Measurements from ENCODE around the gene FAM98A. TPM values are rescaled to one million over a fixed set of nuclear protein-coding genes. Genes with fewer than 3 reads are reported as not detected.
A peak's percentile ranks its signal among the peaks of the same experiment; 100 is the strongest.

The FAM98A gene
- 22.4 and 30.1 TPM in 2 replicates for total RNA-seq (2014; rRNA removed)
- percentile 89 among the genes with signal in this experiment for Bru-seq, nascent RNA
- BruChase-seq, experiment 1, labeled RNA remaining after a 6-hour chase = percentile 95 among the genes with signal in this experiment
- BruChase-seq, experiment 2, labeled RNA remaining after a 2-hour chase = percentile 94 among the genes with signal in this experiment
- long read RNA-seq, transcript FAM98A-201 (8 exons, 2,816 nt) = major isoform, 33 of 46 reads
- long read RNA-seq, partial matches to known transcripts = 6 of 46 reads
- long read RNA-seq, other reads (novel, unspliced or antisense) = 6 of 46 reads

GRCh38 chr2:33599175-33599942, at the start of gene FAM98A:
Gene FAM98A, minus strand, starts transcription at chr2:33599299. Its CDS starts 78 bp downstream, at chr2:33599221.
- peaks cover 11% of the 10 kb centered on the region; the same call in 1 of the 2 replicates for H4K20me1 ChIP-seq (ENCODE audit: low read length)
- peak within 1 kb of the TSS; percentile 97 for H3K4me2 ChIP-seq (ENCODE audit: low read length)
- H3K9me2 ChIP-seq (replicated peaks; ENCODE audit: low read length) = no peaks in the 10 kb centered on the region
- H2AFZ ChIP-seq (ENCODE audit: low read length) = peak within 1 kb of the TSS; percentile 96
- no peaks in the 10 kb centered on the region for H3F3A ChIP-seq (ENCODE audit: low read length, unreplicated experiment)
- POLR2A ChIA-PET (ENCODE audit: unreplicated experiment) = interaction anchor here (0.5 to 1.2 kb wide), 6 partner anchors 22 to 434 kb away, joined by 3 to 8 read pairs (median 4); no protein-coding TSS in a partner anchor
- H3K27ac ChIP-seq (ENCODE audit: low read length) = peak within 1 kb of the TSS; percentile 37
- H3K9ac ChIP-seq (ENCODE audit: low read length) = peak within 1 kb of the TSS; percentile 90
- peaks cover 16% of the 10 kb centered on the region for H3K4me1 ChIP-seq (ENCODE audit: insufficient read depth, low read length)
- peaks cover 44% of the 10 kb centered on the region for H3K79me2 ChIP-seq (ENCODE audit: low read length)
- peaks cover 8% of the 10 kb centered on the region; the same call in 1 of the 2 replicates for H3K36me3 ChIP-seq (ENCODE audit: low read depth, low read length)
- TF ChIP-seq EZH2 (IDR thresholded peaks at IDR 0.05; ENCODE audit: low read length, unreplicated experiment) = no peak
- no peak; the same call in 1 of the 2 replicates for TF ChIP-seq CTCF (conservative IDR thresholded peaks at IDR 0.05; ENCODE audit: low read depth, low read length)
- TF ChIP-seq EZH2phosphoT487 (IDR thresholded peaks at IDR 0.05; ENCODE audit: borderline replicate concordance, low read length) = no peak
- no peaks in the 10 kb centered on the region for H3K9me3 ChIP-seq (ENCODE audit: low read length)
- peak within 1 kb of the TSS; percentile 93 for H3K4me3 ChIP-seq (ENCODE audit: low read length)
- DNase-seq (peak; percentile 99), ATAC-seq (peak; percentile 93)
- CTCF ChIA-PET = interaction anchor here (1.4 kb wide), 1 partner anchor 16 kb away, joined by 6 read pairs; no protein-coding TSS in a partner anchor
- H3K27me3 ChIP-seq (ENCODE audit: low read length) = no peaks in the 10 kb centered on the region
- TSS peak; percentile 90 for BruUV-seq (replicated peaks)
- intact Hi-C loops (cut with micrococcal nuclease) = loop anchor here (2.0 to 10.0 kb wide), 2 partner anchors 309 to 325 kb away; no protein-coding TSS in a partner anchor

GRCh38 chr2:33645861-33646260, 46.8 kb upstream of the FAM98A start:
- Histone ChIP-seq H3K27ac (ENCODE audit: low read length) (no peak overlapping the region), H3K9me3 (ENCODE audit: low read length) (0 out of 2 replicates have a peak, but pooled peaks cover 5% of the 10 kb centered on the region), H3K9ac (ENCODE audit: low read length) (no peak overlapping the region), H3K4me2 (ENCODE audit: low read length) (peak overlapping the region; percentile 21; the same call in 1 of the 2 replicates), H3K79me2 (ENCODE audit: low read length) (no peaks in the 10 kb centered on the region), H3K4me3 (ENCODE audit: low read length) (no peak overlapping the region), H3F3A (ENCODE audit: low read length, unreplicated experiment) (no peaks in the 10 kb centered on the region), H3K27me3 (ENCODE audit: low read length) (0 out of 2 replicates have a peak, but pooled peaks cover 5% of the 10 kb centered on the region), H2AFZ (ENCODE audit: low read length) (no peak overlapping the region), H3K4me1 (ENCODE audit: insufficient read depth, low read length) (peaks cover 13% of the 10 kb centered on the region), H4K20me1 (ENCODE audit: low read length) (no peaks in the 10 kb centered on the region), H3K36me3 (ENCODE audit: low read depth, low read length) (no peaks in the 10 kb centered on the region), H3K9me2 (replicated peaks; ENCODE audit: low read length) (no peaks in the 10 kb centered on the region)
- intact Hi-C loops (cut with micrococcal nuclease) = no loop called here
- ATAC-seq (peak; percentile 48), DNase-seq (peak; percentile 79)
- TF ChIP-seq EZH2phosphoT487 (IDR thresholded peaks at IDR 0.05; ENCODE audit: borderline replicate concordance, low read length) (no peak), CTCF (conservative IDR thresholded peaks at IDR 0.05; ENCODE audit: low read depth, low read length) (no peak), EZH2 (IDR thresholded peaks at IDR 0.05; ENCODE audit: low read length, unreplicated experiment) (no peak)
- ChIA-PET CTCF (no interaction called here), POLR2A (ENCODE audit: unreplicated experiment) (no interaction called here)
- no TSS peak for BruUV-seq (replicated peaks)
